ENCODE results near the gene LRRC74B.
"Not testable (repeated sequence)": the region's sequence is repeated elsewhere in the genome, so short reads cannot be mapped to it uniquely, and the experiment has no call there.

Gene LRRC74B

DNA sequence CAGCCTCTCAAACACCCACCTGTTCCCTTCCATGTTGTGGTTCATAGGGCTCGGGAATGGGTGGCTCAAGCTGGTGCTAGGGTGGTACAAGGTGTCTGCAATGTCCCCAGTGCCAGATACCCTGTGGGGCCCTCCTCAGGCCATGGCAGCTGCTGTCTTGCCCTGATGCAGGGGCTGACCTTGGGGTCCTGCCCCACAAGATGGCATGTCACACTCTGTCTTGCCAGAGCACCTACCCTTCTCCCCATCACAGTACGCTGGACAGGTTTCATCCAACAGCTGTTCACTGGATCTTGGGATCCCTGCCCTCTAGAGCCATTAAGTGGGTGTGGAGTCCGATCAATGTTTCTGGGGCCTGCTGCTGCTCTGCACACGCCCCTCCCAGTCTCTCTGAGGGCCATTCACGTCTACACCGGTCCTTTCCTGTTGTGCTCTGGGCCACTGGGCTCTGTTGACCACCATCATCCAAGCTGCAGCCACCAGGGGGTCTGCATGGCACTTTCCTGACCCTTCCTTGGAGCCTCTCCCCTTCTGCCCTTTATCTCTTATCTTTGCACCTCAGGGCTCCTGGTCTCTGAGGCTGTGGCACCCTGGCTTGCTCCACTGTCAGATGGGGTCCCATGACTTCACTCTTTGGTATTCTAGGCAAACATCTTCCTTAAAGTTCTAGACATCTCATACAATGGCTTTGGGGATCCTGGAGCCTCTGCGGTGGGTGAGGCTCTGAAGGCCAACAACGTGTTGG, 7.1 kb downstream of the LRRC74B start:
- FAIRE-seq (no peak), DNase-seq (ENCODE audit: low spot score) (no peak)

DNA sequence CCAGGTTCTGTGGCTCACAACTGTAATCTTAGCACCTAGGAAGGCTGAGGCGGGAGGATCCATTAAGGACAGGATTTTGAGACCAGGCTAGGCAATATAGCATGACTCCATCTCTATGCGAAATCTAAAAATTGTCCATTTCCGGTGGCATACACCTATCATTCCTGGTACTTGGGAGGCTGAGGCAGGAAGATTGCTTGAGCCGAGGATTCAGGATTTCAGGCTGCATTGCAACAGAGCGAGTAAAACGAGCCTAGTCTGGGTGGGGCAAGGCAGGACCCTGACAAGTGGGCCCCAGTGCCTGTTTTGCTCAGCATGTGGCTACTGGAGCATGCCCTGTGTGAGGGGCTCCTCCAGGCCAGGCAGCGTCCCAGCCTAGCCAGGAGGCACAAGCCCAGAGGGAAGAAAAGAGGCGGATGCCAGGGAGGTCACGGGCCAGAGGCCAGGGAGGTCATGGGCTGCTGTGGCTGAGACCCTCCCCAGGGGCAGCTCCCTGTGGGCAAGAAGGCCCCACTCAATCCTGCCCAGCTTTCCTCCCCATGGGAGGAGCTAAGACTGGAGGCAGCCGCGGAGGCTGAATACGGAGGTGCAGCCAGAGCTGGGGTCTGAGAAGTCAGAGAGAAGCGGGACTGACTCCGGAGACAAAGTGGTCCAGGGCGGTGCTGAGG, 8.4 kb downstream of the LRRC74B start:
- FAIRE-seq: no peak
- DNase-seq (ENCODE audit: low spot score): no peak

DNA sequence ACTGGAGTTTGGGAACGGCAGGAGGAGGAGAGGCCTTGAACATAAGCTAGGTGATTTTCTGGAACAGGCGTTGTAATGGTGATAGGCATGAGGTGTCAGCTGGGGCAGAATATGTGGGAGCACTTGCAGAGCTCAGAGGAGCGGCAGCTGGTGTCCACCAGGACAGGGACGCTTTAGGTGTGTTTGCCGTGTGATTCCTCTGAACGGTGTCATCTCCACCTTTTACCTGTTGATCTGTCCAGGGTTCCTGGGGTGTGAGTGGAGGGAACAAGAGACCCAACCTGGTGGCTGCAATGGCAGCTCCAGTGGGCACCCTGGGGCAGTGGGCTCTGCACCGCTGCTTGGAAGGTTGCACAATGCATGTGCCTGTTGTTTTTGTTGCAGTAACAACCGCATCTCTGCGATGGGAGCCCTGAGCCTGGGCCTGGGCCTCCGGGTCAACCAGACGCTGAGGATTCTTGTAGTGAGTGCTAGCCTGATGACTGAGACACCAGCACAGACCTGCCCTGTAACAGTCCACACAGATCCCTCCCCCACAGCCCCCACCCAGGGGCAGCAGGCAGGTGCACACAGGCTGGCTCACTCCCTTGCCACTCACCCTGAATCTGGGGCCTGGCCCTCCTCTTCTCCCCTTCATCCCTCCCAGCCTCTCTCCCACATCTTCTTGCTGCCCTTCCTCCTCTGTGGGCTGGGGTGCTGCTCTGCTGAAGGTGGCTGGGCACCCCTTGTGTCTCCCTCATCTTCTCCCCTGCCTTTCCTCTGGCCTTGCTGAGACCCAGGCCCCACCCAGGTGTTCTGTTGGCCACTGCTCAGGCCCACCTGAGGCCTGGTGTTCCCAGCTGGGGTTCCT, 9.2 kb downstream of the LRRC74B start:
- FAIRE-seq: no peak
- DNase-seq (ENCODE audit: low spot score): no peak

DNA sequence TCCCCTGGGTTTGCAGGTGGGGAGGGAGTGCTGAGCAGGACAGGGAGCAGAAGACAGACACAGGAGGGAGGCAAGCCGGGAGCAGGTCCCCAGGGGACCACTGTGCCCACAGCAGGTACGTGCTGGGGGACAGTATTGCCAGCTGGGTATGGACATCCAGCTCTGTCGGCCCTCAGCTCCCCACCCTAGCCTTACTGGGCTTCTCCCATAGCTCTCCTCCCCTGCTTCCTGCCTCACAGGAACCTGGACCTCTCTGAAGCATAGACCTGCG, 9.8 kb downstream of the LRRC74B start:
- FAIRE-seq: no peak
- DNase-seq (ENCODE audit: low spot score): no peak

DNA sequence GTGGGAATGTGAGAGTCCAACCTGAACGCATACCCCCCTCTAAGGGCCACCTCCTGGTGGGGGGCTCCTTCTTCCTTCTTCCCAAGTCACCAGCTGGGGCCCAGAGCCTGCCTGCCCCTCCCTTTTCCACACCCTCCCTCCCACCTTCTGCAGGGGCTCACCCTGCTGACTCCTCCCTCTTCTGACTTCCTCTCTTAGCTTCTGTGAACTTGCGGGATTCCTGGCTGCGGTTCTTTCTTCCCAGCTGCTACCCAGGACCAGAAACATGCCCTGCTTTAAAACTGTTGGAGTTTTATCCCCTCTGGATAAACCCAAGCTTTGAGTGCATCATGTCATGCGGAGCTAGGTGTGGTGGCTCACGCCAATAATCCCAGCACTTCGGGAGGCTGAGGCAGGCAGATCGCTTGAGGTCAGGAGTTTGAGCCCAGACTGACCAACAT, 10.2 kb downstream of the LRRC74B start:
- no peak for DNase-seq (ENCODE audit: low spot score)
- no peak for FAIRE-seq

DNA sequence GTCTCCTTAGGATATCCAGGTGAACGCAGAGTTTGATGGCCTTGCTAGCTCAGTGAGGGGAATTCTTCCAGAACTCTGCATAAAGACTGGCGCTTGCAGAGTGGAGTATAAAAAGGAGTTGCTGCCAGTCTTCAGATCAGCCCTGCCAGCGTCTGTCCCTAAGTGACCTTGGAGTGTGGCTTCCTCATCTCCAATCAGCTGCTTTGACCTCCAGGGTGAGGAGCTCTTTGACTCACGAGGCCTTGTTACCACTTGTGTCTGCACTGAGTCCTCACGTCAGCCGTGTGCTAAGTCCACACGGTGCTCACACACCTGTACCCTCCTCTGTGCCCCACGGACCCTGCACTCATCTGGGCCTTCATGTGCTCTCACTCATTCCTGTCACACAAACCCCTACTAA, 14.6 kb downstream of the LRRC74B start:
- DNase-seq (ENCODE audit: low spot score); FAIRE-seq: not testable (repeated sequence)

DNA sequence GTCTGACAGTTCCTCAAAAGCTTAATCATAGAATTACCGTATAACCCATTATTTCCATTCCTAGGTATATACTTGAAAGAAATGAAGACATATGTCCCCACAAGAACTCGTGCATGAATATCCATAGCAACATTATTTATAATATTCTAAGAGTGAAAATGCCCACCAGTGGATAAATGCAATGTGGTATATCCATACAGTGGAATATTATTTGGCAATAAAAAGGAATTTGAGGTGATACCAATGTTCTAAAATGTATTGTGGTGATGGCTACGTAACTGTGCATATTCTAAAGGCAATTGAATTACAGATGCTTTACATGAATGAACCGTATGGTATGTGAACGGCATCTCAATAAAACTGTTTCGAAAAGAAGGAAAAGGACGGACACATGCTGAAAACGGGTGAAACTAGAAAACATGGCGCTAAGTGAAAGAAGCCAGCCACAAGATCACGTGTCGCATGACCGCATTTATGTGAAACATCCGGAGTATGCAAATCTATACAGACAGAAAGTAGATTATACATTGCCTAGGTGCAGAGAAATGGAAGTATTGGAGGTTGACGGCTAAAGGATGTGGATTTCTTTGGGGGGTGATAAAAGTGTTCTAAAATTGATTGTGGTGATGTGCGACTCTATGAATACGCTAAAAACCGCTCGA, 16.0 kb downstream of the LRRC74B start:
- DNase-seq (ENCODE audit: low spot score); FAIRE-seq: not testable (repeated sequence)

DNA sequence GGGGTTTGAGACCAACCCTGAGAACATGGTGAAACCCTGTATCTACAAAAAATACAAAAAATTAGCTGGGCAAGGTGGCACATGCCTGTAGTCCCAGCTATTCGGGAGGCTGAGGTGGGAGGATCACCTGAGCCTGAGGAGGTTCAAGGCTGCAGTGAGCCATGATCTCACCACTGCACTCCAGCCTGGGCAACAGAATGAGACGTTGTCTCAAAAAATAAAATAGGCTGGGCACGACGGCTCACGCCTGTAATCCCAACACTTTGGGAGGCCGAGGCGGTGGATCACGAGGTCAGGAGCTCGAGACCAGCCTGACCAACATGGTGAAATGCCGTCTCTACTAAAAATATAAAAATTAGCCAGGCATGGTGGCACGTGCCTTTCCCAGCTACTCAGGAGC, 18.7 kb downstream of the LRRC74B start:
- FAIRE-seq; DNase-seq (ENCODE audit: low spot score): not testable (repeated sequence)

DNA sequence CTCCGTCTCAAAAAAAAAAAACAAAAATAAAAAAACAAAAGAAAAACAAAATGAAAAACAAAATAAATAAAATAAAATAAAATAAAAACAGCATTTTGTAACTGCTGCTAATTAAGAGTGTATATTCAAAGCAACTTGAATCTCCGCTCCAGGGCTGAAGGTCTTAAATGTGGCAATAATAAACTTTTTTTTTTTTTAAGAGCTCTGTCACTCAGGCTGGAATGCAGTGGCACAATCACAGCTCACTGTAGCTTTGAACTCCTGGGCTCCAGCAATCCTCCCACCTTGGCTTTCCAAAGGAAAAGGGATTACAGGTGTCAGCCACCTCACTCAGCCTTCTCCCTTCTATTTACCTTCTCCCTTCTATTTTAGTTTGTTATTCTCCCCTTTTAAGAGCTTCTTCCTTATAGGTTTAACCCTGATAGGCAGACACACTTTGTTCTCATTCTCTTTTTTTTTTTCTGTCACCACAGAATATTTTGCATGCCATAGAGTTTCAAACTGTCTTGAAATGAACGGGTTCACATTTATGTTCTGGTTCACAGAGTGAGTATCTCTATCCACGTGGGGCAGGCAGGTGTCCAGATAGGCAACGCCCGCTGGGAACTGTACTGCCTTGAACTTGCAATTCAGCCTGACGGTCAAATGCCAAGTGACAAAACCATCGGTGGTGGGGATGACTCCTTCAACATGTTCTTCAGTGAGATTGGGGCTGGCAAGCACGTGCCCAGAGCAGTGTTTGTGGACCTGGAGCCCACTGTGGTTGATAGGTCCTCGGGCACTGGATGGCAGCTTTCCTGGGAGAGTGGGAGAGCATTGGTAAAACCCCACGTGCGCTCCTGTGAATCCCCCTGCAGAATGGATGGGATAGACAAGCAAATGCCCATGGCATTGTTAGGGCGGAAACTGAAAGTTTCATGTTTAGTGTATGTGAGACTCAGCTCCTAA, 19.4 kb downstream of the LRRC74B start:
- no peak for DNase-seq (ENCODE audit: low spot score)
- no peak for FAIRE-seq

DNA sequence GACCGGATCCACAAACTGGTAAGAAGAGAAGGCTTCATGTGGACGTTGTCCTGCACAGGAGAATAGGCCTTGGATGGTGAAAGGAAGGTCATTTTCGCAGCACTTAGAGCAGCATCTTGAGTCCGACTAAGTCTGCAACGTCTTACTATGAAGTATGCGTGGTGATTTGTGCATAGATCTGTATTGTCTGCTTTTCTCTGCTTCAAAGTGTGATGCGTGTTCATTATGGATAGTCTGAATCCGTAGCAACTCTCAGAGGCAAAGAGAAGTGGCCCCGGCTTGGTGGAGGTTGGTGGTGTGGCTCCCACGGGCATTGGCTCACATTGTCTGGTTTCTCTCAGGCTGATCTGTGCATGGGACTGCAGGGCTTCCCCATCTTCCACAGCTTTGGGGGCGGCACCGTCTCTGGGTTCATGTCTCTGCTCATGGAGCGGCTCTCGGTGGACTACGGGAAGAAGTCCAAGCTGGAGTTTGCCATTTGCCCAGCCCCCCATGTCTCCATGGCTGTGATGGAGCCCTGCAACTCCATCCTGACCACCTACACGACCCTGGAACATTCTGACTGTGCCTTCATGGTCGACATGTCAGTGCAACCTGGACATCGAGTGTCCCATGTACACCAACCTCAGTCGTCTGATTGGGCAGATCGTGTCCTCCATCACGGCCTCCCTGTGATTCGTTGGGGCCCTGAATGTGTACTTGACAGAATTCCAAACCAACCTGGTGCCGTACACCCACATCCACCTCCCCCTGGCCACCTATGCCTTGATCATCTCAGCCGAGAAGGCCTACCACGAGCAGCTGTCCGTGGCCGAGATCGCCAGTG, 21.5 kb downstream of the LRRC74B start:
- DNase-seq (ENCODE audit: low spot score) (no peak), FAIRE-seq (no peak)

DNA sequence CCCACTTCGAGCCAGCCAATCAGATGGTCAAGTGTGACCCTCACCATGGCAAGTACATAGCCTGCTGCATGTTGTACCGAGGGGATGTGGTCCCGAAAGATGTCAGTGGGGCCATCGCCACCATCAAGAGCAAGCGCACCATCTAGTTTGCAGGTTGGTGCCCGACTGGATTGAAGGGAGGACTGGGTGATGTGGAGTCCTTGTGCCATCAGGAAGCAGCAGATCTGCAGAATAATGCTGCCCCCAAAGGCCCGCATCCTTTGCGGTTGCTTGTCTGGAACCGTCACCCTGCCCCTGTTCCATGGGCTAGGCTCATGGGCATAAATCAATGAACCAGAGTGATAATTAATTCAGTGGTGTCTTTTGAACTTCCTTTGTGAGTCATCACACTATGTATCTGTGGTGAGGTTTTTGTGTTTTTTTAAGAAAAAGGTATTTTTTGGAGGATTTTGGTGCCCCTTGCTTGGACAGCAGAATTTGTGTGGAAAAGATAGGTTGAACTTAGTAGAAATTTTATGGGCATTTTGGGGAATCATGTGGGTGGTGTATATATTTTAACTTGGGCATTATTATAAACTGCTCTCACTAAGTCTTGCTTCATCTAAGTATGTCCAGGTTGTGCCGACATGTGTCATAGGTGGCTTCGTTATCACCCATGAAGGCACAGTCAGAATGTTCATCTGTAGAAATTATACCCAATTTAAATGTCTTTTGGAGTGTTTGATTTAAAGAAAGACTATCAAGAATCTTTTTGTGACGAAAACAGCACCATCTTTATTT, 22.3 kb downstream of the LRRC74B start:
- DNase-seq (ENCODE audit: low spot score): no peak
- no peak for FAIRE-seq

DNA sequence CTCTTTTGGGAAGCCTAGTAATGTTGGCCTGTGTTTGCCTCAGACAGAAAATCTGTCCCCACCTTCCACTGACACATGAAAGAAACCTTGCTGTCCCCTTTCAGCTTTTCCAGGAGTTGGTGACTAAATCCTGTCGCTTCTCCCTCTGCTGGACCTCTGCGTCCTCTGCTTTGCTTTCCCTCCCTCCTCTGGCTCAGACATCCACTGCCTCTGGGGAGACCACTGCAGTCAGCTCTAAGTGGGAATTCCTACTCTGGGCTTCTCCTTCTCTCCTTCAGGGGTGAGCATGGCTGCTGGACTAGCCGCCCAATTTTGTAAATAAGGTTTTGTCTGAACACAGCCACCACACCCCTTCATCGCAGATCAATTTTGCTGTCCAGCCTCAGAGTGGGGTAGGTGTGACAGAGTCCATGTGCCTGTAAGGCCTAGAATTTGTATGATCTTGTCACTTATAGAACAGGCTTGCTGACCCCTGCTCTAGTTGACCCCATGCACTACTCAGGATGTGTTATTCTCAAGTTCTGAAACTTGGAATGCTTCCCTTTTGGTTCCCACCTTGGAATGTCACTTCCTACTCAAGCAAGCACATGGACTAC, 23.0 kb downstream of the LRRC74B start:
- FAIRE-seq (no peak), DNase-seq (ENCODE audit: low spot score) (no peak)

DNA sequence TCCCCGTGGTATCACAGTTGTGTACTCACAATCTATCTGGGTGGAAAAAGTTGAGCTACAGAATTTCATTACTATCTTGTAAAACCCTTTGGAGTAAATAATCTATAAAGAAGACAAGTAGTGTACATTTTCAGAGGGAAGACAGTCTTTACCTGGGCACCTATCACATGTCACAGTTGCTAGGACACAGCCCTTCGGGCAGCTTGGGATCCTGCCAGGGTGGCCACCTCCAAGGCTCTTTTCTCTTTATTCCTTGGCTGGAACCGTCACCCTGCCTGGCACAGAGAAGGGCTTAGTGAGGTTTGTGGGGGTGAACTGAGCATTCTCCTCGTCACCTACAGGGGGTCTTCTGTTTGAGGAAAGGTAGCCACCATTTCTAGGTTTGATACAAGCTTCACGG, 23.6 kb downstream of the LRRC74B start:
- FAIRE-seq: no peak
- DNase-seq (ENCODE audit: low spot score): no peak

DNA sequence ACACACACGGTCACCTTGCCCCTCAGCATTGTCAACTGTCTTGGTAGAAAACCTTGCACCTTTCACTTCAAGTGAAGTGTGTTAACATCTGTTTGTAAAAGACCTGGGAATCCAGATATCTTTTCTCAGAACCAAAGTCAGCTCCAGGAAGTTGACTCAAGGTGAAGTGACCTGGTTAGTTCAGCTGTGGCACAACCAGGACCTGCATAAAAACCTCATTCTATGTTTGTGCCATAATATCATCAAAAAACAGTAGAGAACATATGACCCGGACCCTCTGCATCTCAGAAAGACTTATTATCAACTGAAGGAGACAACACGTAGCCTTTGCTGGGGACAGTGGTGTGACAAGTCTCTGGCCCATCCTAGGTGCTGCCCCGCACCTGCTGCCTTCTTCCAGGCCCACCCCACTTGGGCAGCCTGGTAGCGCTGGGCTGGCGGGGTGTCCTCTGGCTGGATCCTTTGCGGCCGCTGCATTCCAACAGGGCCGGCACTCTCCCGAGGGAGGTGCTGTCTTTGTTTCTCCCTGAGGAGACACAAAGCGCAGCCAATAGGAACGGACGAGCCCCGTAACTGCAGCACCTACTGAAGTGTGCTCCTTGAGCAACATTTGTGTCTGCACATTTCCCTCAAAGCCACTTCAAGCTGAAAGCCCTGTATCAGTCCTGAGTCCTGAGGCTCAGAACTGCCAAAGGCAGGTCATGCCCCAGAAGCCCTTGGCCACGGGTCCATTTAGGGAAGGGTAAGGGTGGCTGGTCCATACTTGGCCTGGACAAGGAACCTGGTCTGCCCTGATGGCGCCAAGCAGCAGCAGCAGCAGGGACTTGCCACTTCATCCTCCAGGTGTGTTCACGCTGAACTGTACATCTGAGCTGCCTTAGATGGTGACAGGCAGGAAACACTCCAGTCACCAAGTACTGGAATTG, 25.2 kb downstream of the LRRC74B start:
- DNase-seq (ENCODE audit: low spot score) (no peak), FAIRE-seq (no peak)

DNA sequence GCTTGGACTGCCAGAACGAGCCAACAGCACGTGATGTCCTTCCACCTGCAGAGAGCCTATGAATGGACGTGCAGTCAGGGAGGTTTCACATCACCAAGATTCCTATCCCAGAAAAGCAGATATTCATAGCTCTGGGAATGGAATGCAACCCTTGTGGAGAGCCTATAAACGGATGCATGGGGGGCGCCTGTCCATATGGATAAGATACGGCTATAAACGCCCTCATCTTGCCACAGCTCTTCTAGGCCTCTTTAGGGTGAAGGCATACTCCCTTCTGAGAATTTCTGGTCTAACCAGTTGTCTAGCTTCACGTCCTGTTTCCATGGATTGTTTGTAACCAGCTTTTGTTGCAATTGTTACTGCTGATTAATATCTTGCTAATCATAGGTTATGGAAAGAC, 26.1 kb downstream of the LRRC74B start:
- FAIRE-seq; DNase-seq (ENCODE audit: low spot score): not testable (repeated sequence)

DNA sequence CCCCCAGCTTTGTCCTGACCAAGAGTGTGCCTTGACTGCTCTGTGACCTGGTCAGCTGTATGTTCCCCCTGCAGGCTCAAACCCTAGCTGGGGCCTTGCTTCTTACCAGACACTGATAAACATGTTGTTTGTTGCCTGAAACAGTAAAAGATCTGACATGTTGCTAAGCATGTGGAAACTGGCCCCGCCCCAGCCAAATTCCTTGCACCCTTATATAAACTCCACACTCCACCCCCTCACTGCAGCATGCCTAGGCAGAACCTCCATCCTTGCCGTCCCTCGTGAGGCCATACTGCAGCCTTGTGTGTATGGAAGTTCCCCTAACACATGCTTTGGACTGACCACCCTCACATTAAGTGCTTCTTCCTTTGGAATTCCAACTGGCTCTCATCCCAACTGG, 27.3 kb downstream of the LRRC74B start:
- DNase-seq (ENCODE audit: low spot score) (no peak), FAIRE-seq (no peak)

DNA sequence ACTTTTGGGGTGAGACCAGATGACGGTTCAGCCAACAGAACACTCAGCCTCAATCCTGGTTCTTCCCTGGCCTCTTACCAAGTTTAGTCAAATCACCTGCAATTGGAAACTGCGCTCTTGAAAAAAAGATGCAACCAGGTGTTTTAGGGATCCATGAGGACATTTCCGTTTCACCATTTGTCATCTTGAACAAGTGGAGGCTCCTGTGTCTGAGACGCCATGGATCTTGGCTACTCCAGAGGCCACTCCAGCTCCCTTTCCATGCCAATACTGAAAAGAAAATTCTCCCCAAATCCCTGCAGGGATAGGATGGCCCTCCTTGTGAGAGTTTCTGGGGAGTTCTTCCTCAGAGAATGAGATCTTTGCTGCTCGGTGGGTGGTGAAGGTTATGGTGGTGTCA, 27.7 kb downstream of the LRRC74B start:
- FAIRE-seq: no peak

More for the DNA sequence above, 27.7 kb downstream of the LRRC74B start:
- no peak for DNase-seq (ENCODE audit: low spot score)

Measured in RCC 7860 (cell line).